AG04450 (cell line): Measurements from ENCODE around the gene GINM1. TPM values are rescaled to one million over a fixed set of nuclear protein-coding genes. Genes with fewer than 3 reads are reported as not detected.
A peak's percentile ranks its signal among the peaks of the same experiment; 100 is the strongest.

ENCODE experiments used
- CTCF ChIA-PET: fragments of 300-600, 350-600 bp; formaldehyde crosslinking; extraction: SDS; loops from one replicate; lab custom pipeline; 2022; ENCODE audit warnings: antibody characterized with exemption, inconsistent platforms; lab: Charles Lee
- POLR2A ChIA-PET: fragments of 350-600 bp; formaldehyde crosslinking; extraction: SDS; loops from one replicate; lab custom pipeline; 2021; ENCODE audit warnings: antibody characterized with exemption, inconsistent platforms; lab: Yijun Ruan, JAX
- DNase-seq: peaks from one replicate; pipeline ENCODE4 v3.0.0-alpha.2; 2011; ENCODE audit warnings: low read depth, low spot score
- H3K27ac ChIP-seq: one replicate; pipeline ENCODE4 v1.5.1; 2012; ENCODE audit warnings: low read depth, low read length, control low read depth
- H3K27me3 ChIP-seq: one replicate; pipeline ENCODE4 v1.6.0; 2012; ENCODE audit warnings: low read length; ENCODE audit not compliant: control insufficient read depth, insufficient read depth
- H3K4me3 ChIP-seq: 2 replicates; pipeline ENCODE4 v1.5.1; 2011; ENCODE audit warnings: mild to moderate bottlenecking, low read depth, low read length, control low read depth
- H3K9me3 ChIP-seq: 2 replicates; pipeline ENCODE4 v1.5.1; 2012; ENCODE audit warnings: low read length; ENCODE audit not compliant: control insufficient read depth, insufficient read depth
- CTCF ChIP-seq: IDR thresholded peaks from 2 replicates; pipeline ENCODE4 v1.5.1; 2011; ENCODE audit warnings: low read depth, low read length, control low read depth, inconsistent platforms
- polyA minus RNA-seq: library from RNA; depleted of rRNA, polyadenylated mRNA; stranded (reverse); fragments of >200 nt; gene quantifications from 2 replicates; pipeline ENCODE4 v1.2.3, GENCODE V29; 2011; rRNA and poly(A)+ RNA removed
- polyA plus RNA-seq: library from polyadenylated mRNA; depleted of rRNA; stranded (reverse); fragments of >200 nt; gene quantifications from 2 replicates; pipeline ENCODE4 v1.2.3, GENCODE V29; 2011; rRNA removed

GINM1 gene
- polyA plus RNA-seq: 28.3 and 42.0 TPM in 2 replicates
- polyA minus RNA-seq: 4.1 and 8.6 TPM in 2 replicates

GRCh38 chr6:149565527-149566409, at the start of gene GINM1:
Gene GINM1, plus strand, starts transcription at chr6:149566375. Its CDS starts 40 bp downstream, at chr6:149566415.
- Histone ChIP-seq H3K27ac (peak within 1 kb of the TSS; percentile 61), H3K27me3 (no peaks in the 10 kb centered on the region), H3K4me3 (peak within 1 kb of the TSS; percentile 88), H3K9me3 (no peaks in the 10 kb centered on the region; the same call in 1 of the 2 replicates)
- CTCF ChIA-PET: interaction anchor here (0.6 to 1.0 kb wide), 9 partner anchors 14 to 598 kb away, joined by 3 to 7 read pairs (median 4); partner anchors contain the start of genes NUP43 and PPIL4
- peak; percentile 86 for DNase-seq
- TF ChIP-seq CTCF: peak; percentile 74
- POLR2A ChIA-PET: interaction anchor here (0.7 kb wide), 1 partner anchor 1266 kb away, joined by 4 read pairs; no protein-coding TSS in a partner anchor

- Histone ChIP-seq H3K4me3 (no peak overlapping the region), H3K27ac (no peak overlapping the region), H3K9me3 (no peaks in the 10 kb centered on the region), H3K27me3 (no peaks in the 10 kb centered on the region)
- ChIA-PET POLR2A (no interaction called here), CTCF (interaction anchor here (0.7 kb wide), 1 partner anchor 951 kb away, joined by 8 read pairs; no protein-coding TSS in a partner anchor)
- no peak for TF ChIP-seq CTCF
- no peak for DNase-seq
These were observed 36.5 kb upstream of the GINM1 start for GRCh38 chr6:149529650-149530049.

GRCh38 chr6:149534742-149535141, 31.4 kb upstream of the GINM1 start:
- TF ChIP-seq CTCF: no peak
- no peak overlapping the region for H3K27ac ChIP-seq
- ChIA-PET CTCF (no interaction called here), POLR2A (no interaction called here)
- no peak overlapping the region for H3K4me3 ChIP-seq
- DNase-seq: no peak
- no peaks in the 10 kb centered on the region for H3K27me3 ChIP-seq
- H3K9me3 ChIP-seq: no peaks in the 10 kb centered on the region

- no peak for DNase-seq
- Histone ChIP-seq H3K4me3 (no peak overlapping the region), H3K27me3 (no peaks in the 10 kb centered on the region), H3K27ac (no peak overlapping the region), H3K9me3 (no peaks in the 10 kb centered on the region)
- no peak for TF ChIP-seq CTCF
- ChIA-PET POLR2A (no interaction called here), CTCF (no interaction called here)
These were observed 25.0 kb upstream of the GINM1 start for GRCh38 chr6:149541139-149541538.
